HepG2 (cell line): Measurements from ENCODE around the gene EPSTI1. TPM values are rescaled to one million over a fixed set of nuclear protein-coding genes. Genes with fewer than 3 reads are reported as not detected.

Experiments
- ATAC-seq: fragments of 200-7000 bp; cut with Tn5 transposase; 3 replicates; pipeline ENCODE4 v1.9.1; 2020; ENCODE audit warnings: mild to moderate bottlenecking, moderate library complexity
- BruUV-seq: library from RNA; stranded (reverse); fragments of 400-500 nt; replicated peaks from 2 replicates; lab custom pipeline; 2021; lab: Mats Ljungman, UMichigan
- CTCF ChIA-PET: fragments of 300-600 bp; formaldehyde crosslinking; extraction: SDS; loops from one replicate; lab custom pipeline; 2021; ENCODE audit warnings: low total read pairs, inconsistent platforms, low intra/inter-chr PET ratio; lab: Yijun Ruan, JAX
- POLR2A ChIA-PET: fragments of 350-600 bp; sonication (Branson Sonifier 250); formaldehyde crosslinking; loops from one replicate; lab custom pipeline; 2020; ENCODE audit warnings: antibody characterized with exemption, inconsistent platforms; lab: Yijun Ruan, JAX
- DNase-seq: peaks from one replicate; pipeline ENCODE4 v3.0.0-alpha.2; 2015; ENCODE audit warnings: low spot score
- FAIRE-seq: peaks from 3 replicates; lab custom pipeline; 2011; peaks lifted over from hg19 to GRCh38; lab: Jason Lieb, UNC
- H2AFZ ChIP-seq: one replicate; pipeline ENCODE4 v1.6.1; 2011; ENCODE audit warnings: low read length, inconsistent platforms
- H3K27ac ChIP-seq: fragments of 300-600 bp; 3 replicates; pipeline ENCODE4 v1.8.0; 2011; ENCODE audit warnings: mixed run types, mild to moderate bottlenecking, mixed read lengths, low read length, inconsistent platforms; ENCODE audit not compliant: insufficient read depth; ENCODE audit errors: extremely low read length
- H3K27me3 ChIP-seq, 2 experiments: fragments of 200-600 bp in 1 of 2; 2 replicates in 1 of 2; 3 replicates in 1 of 2; pipeline versions ENCODE4 v1.6.0 to v1.8.0; 2011; ENCODE audit warnings: low read length in 2 of 2, mild to moderate bottlenecking in 2 of 2, moderate library complexity in 2 of 2, inconsistent platforms in 1 of 2; ENCODE audit not compliant: insufficient read depth in 2 of 2, control insufficient read depth in 1 of 2
- H3K36me3 ChIP-seq, 2 experiments: fragments of 200-600 bp in 1 of 2; replicated peaks in 1 of 2; 2 replicates in 1 of 2; 3 replicates in 1 of 2; pipeline versions ENCODE4 v1.5.1 to v1.8.0; 2011; ENCODE audit warnings: low read length in 2 of 2, inconsistent platforms in 1 of 2; ENCODE audit not compliant: insufficient read depth in 2 of 2, control insufficient read depth in 1 of 2
- H3K4me1 ChIP-seq: 2 replicates; pipeline ENCODE4 v1.5.1; 2012; ENCODE audit warnings: low read length, inconsistent platforms; ENCODE audit not compliant: insufficient read depth
- H3K4me2 ChIP-seq: 2 replicates; pipeline ENCODE4 v1.6.0; 2011; ENCODE audit warnings: low read depth, low read length, inconsistent platforms
- H3K4me3 ChIP-seq, 3 experiments: fragments of 200-600 bp in 1 of 3; sonication (generic), shearing (Covaris generic) in 1 of 3; replicated peaks in 1 of 3; 2 replicates each; pipeline ENCODE4 v1.5.1; 2011 to 2016; ENCODE audit warnings: low read length in 3 of 3, inconsistent platforms in 2 of 3, low read depth in 2 of 3, mild to moderate bottlenecking in 2 of 3, control low read depth in 1 of 3, mixed read lengths in 1 of 3; ENCODE audit not compliant: insufficient read depth in 1 of 3
- H3K79me2 ChIP-seq: one replicate; pipeline ENCODE4 v1.6.1; 2011; ENCODE audit warnings: low read length, inconsistent platforms; ENCODE audit not compliant: insufficient read depth
- H3K9ac ChIP-seq: 2 replicates; pipeline ENCODE4 v1.6.0; 2011; ENCODE audit warnings: mild to moderate bottlenecking, low read depth, low read length, inconsistent platforms; ENCODE audit not compliant: insufficient read depth
- H3K9me3 ChIP-seq: 2 replicates; pipeline ENCODE4 v1.5.1; 2012; ENCODE audit warnings: mild to moderate bottlenecking, low read length
- H4K20me1 ChIP-seq: 2 replicates; pipeline ENCODE4 v1.6.0; 2011; ENCODE audit warnings: inconsistent platforms, mild to moderate bottlenecking, low read length, moderate library complexity; ENCODE audit not compliant: insufficient read depth
- HNRNPK ChIP-seq: fragments of 200-400 bp; formaldehyde crosslinking; IDR thresholded peaks from 2 replicates; pipeline ENCODE4 v1.6.1; 2018; ENCODE audit warnings: low read length, low read depth, moderate library complexity, mild to moderate bottlenecking; ENCODE audit not compliant: poor library complexity, severe bottlenecking
- NRL ChIP-seq: sonication (generic); formaldehyde crosslinking; IDR thresholded peaks from 2 replicates; pipeline ENCODE4 v1.5.0; 2020; ENCODE audit warnings: missing genetic modification reagents, mild to moderate bottlenecking, moderate library complexity, borderline replicate concordance
- SMAD3 ChIP-seq: sonication (generic); formaldehyde crosslinking; IDR thresholded peaks from 2 replicates; pipeline ENCODE4 v1.4.0; 2020; ENCODE audit warnings: missing genetic modification reagents
- YY1 ChIP-seq: IDR thresholded peaks from 2 replicates; pipeline ENCODE4 v1.6.1; 2011; ENCODE audit warnings: low read length, low read depth, moderate library complexity, mild to moderate bottlenecking; ENCODE audit not compliant: insufficient read depth, insufficient replicate concordance
- ZC3H4 ChIP-seq: sonication (generic); formaldehyde crosslinking; IDR thresholded peaks from 2 replicates; pipeline ENCODE4 v1.4.0; 2020; ENCODE audit warnings: missing genetic modification reagents, borderline replicate concordance
- ZNF225 ChIP-seq: sonication (generic); formaldehyde crosslinking; IDR thresholded peaks from 2 replicates; pipeline ENCODE4 v1.4.0; 2020; ENCODE audit warnings: mild to moderate bottlenecking, missing genetic modification reagents
- WGBS: methylation state at CpG from one replicate; pipeline ENCODE4 v1.1.6; 2017; ENCODE audit warnings: low lambda C conversion rate; 5-methylcytosine and 5-hydroxymethylcytosine counted together
- in situ Hi-C: cut with HindIII; loops from 2 replicates; pipeline ENCODE4 v1.10.0; 2017; ENCODE audit warnings: low pct_unique_long_range_greater_than_20kb; ENCODE audit not compliant: extremely low pct_ligation_motif_present
- intact Hi-C: fragments of 100-400 bp; cut with micrococcal nuclease; formaldehyde crosslinking; loops from one replicate; pipeline ENCODE4 v1.10.0; 2022; ENCODE audit not compliant: unreplicated experiment
- polyA plus RNA-seq, 8 experiments: library from polyadenylated mRNA; depleted of rRNA in 3 of 8; stranded (reverse) in 7 of 8; unstranded in 1 of 8; fragments of >200 nt; fragmentation: Illumina TruSeq in 4 of 8; extraction: Trizol in 4 of 8; gene quantifications; 2 replicates each; pipeline versions ENCODE4 v1.2.1 to v1.2.3, GENCODE V29; 2011 to 2016; ENCODE audit warnings: low read depth in 4 of 8, missing spikeins in 1 of 8, mixed read lengths in 1 of 8; ENCODE audit not compliant: insufficient read depth in 1 of 8
- total RNA-seq, 5 experiments: library from RNA; depleted of rRNA; stranded (reverse); fragments of >200 nt; fragmentation: Illumina TruSeq; extraction: Trizol; gene quantifications; 2 replicates each; pipeline ENCODE4 v1.2.3, GENCODE V29; 2016; ENCODE audit warnings: low read depth in 1 of 5
- TF ChIP-seq, protein P1 (sequence below): IDR thresholded peaks from 2 replicates; pipeline ENCODE4 v1.6.1; 2016; ENCODE audit warnings: missing compliant biosample characterization, missing genetic modification reagents, borderline replicate concordance

EPSTI1 gene
- total and polyA plus RNA-seq, 2 of the 13 experiments (the other 11 are each of a cell fraction or from before 2014, with no cell fraction given) = 0.03 TPM; not detected in 1

DNA sequence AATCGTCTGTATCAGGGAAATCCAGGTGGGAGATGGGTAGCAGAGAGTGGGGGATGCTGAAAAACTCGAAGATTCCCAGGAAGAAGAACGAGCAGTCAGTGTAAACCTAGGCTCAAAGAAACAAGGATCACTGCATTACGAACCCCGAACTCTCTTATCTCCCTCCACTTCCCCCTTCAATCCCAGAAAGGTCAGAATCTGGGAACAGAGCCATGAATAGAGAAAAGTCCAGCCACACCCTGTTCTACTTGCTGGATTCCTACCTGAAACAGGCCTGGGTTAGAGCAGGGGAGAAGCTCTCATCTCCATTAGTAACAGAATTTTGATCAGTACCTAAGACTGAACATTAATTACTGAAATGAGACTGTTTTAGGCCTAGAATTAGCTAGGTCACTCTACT, 24.4 kb downstream of the EPSTI1 start:
- DNase-seq = no peak
- Histone ChIP-seq H3K9ac (no peak overlapping the region), H3K4me3 (no peak overlapping the region), H3K9me3 (no peaks in the 10 kb centered on the region), H3K27ac (no peak overlapping the region), H3K4me2 (no peak overlapping the region), H3K27me3 (no peaks in the 10 kb centered on the region), H3K36me3 (no peaks in the 10 kb centered on the region), H3K79me2 (no peaks in the 10 kb centered on the region), H2AFZ (no peak overlapping the region), H3K4me1 (no peaks in the 10 kb centered on the region), H4K20me1 (no peaks in the 10 kb centered on the region)
- TF ChIP-seq NRL (CRISPR knock-in tag) = no peak
- TF ChIP-seq YY1 = no peak
- no peak for TF ChIP-seq SMAD3 (CRISPR knock-in tag)
- no peak for TF ChIP-seq ZNF225 (CRISPR knock-in tag)
- TF ChIP-seq, protein P1, sequence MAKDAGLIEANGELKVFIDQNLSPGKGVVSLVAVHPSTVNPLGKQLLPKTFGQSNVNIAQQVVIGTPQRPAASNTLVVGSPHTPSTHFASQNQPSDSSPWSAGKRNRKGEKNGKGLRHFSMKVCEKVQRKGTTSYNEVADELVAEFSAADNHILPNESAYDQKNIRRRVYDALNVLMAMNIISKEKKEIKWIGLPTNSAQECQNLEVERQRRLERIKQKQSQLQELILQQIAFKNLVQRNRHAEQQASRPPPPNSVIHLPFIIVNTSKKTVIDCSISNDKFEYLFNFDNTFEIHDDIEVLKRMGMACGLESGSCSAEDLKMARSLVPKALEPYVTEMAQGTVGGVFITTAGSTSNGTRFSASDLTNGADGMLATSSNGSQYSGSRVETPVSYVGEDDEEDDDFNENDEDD (CRISPR knock-in tag) = no peak
- in situ Hi-C loops (loop anchor here (25.0 kb wide), 1 partner anchor 845 kb away; no protein-coding TSS in a partner anchor), intact Hi-C loops (loop anchor here (2.0 kb wide), 1 partner anchor 907 kb away; no protein-coding TSS in a partner anchor)
- 7% methylated on average over 5 of the region's 5 CpGs for WGBS
- no peak for ATAC-seq
- BruUV-seq = no TSS peak
- POLR2A ChIA-PET = no interaction called here
- CTCF ChIA-PET = no interaction called here
- FAIRE-seq = no peak

DNA sequence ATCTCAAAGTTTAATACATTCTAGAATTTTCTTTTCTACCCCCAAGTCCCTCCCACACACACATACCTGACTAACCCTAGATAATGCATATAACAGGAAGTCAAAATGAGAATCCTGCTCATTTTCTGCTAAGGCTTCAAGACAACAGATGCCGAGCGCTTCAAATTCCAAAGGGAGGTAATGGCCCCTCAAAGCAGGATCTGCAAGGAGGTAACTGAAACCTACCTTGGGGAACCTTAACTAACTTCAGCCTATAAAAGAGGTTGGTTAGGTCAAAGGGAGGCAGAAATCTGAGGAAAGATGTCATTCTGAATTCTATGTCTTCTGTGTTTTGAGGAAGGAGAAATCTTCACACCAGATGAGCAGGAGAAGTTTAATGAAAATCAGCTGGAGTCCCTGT, 26.8 kb downstream of the EPSTI1 start:
- in situ Hi-C loops (loop anchor here (25.0 kb wide), 1 partner anchor 847 kb away; no protein-coding TSS in a partner anchor), intact Hi-C loops (no loop called here)
- Histone ChIP-seq H3K79me2 (no peaks in the 10 kb centered on the region), H3K27me3 (no peaks in the 10 kb centered on the region), H3K36me3 (no peaks in the 10 kb centered on the region), H3K27ac (no peak overlapping the region), H4K20me1 (no peaks in the 10 kb centered on the region), H3K9me3 (no peaks in the 10 kb centered on the region), H3K9ac (no peak overlapping the region), H3K4me2 (no peak overlapping the region), H3K4me1 (no peaks in the 10 kb centered on the region), H2AFZ (no peak overlapping the region), H3K4me3 (no peak overlapping the region)
- no peak for DNase-seq
- ChIA-PET POLR2A (no interaction called here), CTCF (no interaction called here)
- no peak for FAIRE-seq
- 72% methylated on average over 2 of the region's 2 CpGs for WGBS
- ATAC-seq = no peak
- TF ChIP-seq ZC3H4 (CRISPR knock-in tag) = no peak
- peak; percentile 32 for TF ChIP-seq HNRNPK
- BruUV-seq = no TSS peak
